H9 (cell line): ENCODE results near the gene ANO6. TPM values are rescaled to one million over a fixed set of nuclear protein-coding genes. Genes with fewer than 3 reads are reported as not detected.

ENCODE experiments used
- DNase-seq: peaks from one replicate; pipeline ENCODE4 v3.0.0-alpha.2; 2017
- H2AFZ ChIP-seq: one replicate; pipeline ENCODE4 v1.6.1; 2013; ENCODE audit warnings: mild to moderate bottlenecking, low read length, control low read depth, moderate library complexity
- H2AK5ac ChIP-seq: 2 replicates; pipeline ENCODE4 v1.6.1; 2013; ENCODE audit warnings: low read length, control low read depth, mixed read lengths; ENCODE audit not compliant: insufficient read length
- H2BK120ac ChIP-seq: one replicate; pipeline ENCODE4 v1.6.1; 2013; ENCODE audit warnings: low read depth, mild to moderate bottlenecking, low read length, control low read depth, inconsistent platforms; ENCODE audit not compliant: poor library complexity, severe bottlenecking
- H2BK12ac ChIP-seq: 2 replicates; pipeline ENCODE4 v1.6.1; 2013; ENCODE audit warnings: low read length, control low read depth, mixed read lengths, low read depth; ENCODE audit not compliant: insufficient read length
- H2BK15ac ChIP-seq: 2 replicates; pipeline ENCODE4 v1.6.1; 2013; ENCODE audit warnings: low read depth, low read length, control low read depth
- H2BK20ac ChIP-seq: one replicate; pipeline ENCODE4 v1.6.1; 2013; ENCODE audit warnings: low read depth, mild to moderate bottlenecking, low read length, control low read depth, inconsistent platforms; ENCODE audit not compliant: poor library complexity, severe bottlenecking
- H2BK5ac ChIP-seq: 2 replicates; pipeline ENCODE4 v1.6.1; 2013; ENCODE audit warnings: low read length, control low read depth, mixed read lengths; ENCODE audit not compliant: insufficient read length
- H3K14ac ChIP-seq: 2 replicates; pipeline ENCODE4 v1.6.1; 2013; ENCODE audit warnings: low read length, control low read depth; ENCODE audit not compliant: insufficient read depth
- H3K18ac ChIP-seq: 2 replicates; pipeline ENCODE4 v1.6.1; 2013; ENCODE audit warnings: low read depth, mild to moderate bottlenecking, mixed read lengths, low read length, control low read depth; ENCODE audit not compliant: insufficient read length
- H3K23ac ChIP-seq: 2 replicates; pipeline ENCODE4 v1.6.1; 2013; ENCODE audit warnings: low read length, control low read depth, mixed read lengths, low read depth; ENCODE audit not compliant: insufficient read length
- H3K23me2 ChIP-seq: 2 replicates; pipeline ENCODE4 v1.6.1; 2013; ENCODE audit warnings: low read depth, mild to moderate bottlenecking, mixed read lengths, low read length, control low read depth; ENCODE audit not compliant: insufficient read length, poor library complexity, severe bottlenecking
- H3K27ac ChIP-seq: 2 replicates; pipeline ENCODE4 v1.5.1; 2013; ENCODE audit warnings: low read length, control low read depth, mixed read lengths, low read depth; ENCODE audit not compliant: insufficient read length
- H3K27me3 ChIP-seq: 2 replicates; pipeline ENCODE4 v1.6.1; 2013; ENCODE audit warnings: low read length, control low read depth, inconsistent platforms; ENCODE audit not compliant: insufficient read depth
- H3K4ac ChIP-seq: 2 replicates; pipeline ENCODE4 v1.6.1; 2013; ENCODE audit warnings: low read depth, mild to moderate bottlenecking, control low read depth, inconsistent platforms, low read length, moderate library complexity
- H3K4me1 ChIP-seq: 2 replicates; pipeline ENCODE4 v1.6.1; 2013; ENCODE audit warnings: low read length, control low read depth, inconsistent platforms; ENCODE audit not compliant: insufficient read depth
- H3K4me2 ChIP-seq: 2 replicates; pipeline ENCODE4 v1.6.1; 2013; ENCODE audit warnings: low read length, control low read depth, mixed read lengths; ENCODE audit not compliant: insufficient read length, insufficient read depth
- H3K56ac ChIP-seq: 2 replicates; pipeline ENCODE4 v1.6.1; 2013; ENCODE audit warnings: low read depth, mild to moderate bottlenecking, mixed read lengths, low read length, control low read depth; ENCODE audit not compliant: insufficient read length
- H3K79me1 ChIP-seq: 2 replicates; pipeline ENCODE4 v1.6.1; 2013; ENCODE audit warnings: low read depth, mild to moderate bottlenecking, moderate library complexity, low read length, control low read depth, inconsistent platforms; ENCODE audit not compliant: insufficient read depth, poor library complexity, severe bottlenecking
- H3K79me2 ChIP-seq: 2 replicates; pipeline ENCODE4 v1.6.1; 2013; ENCODE audit warnings: low read length, control low read depth, inconsistent platforms; ENCODE audit not compliant: insufficient read depth
- H3K9ac ChIP-seq: 2 replicates; pipeline ENCODE4 v1.6.1; 2013; ENCODE audit warnings: low read length, control low read depth, mixed read lengths; ENCODE audit not compliant: insufficient read length; ENCODE audit errors: extremely low read depth
- H3K9me3 ChIP-seq: one replicate; pipeline ENCODE4 v1.6.1; 2013; ENCODE audit warnings: low read depth, low read length, inconsistent platforms; ENCODE audit not compliant: control insufficient read depth
- H3T11ph ChIP-seq: one replicate; pipeline ENCODE4 v1.6.1; 2013; ENCODE audit warnings: mild to moderate bottlenecking, low read length, control low read depth, inconsistent platforms
- H4K20me1 ChIP-seq: one replicate; pipeline ENCODE4 v1.6.1; 2013; ENCODE audit not compliant: control insufficient read depth, insufficient read length, insufficient read depth
- H4K5ac ChIP-seq: 2 replicates; pipeline ENCODE4 v1.6.1; 2013; ENCODE audit warnings: low read depth, mild to moderate bottlenecking, mixed read lengths, low read length, control low read depth; ENCODE audit not compliant: insufficient read length
- H4K8ac ChIP-seq: replicated peaks from 2 replicates; pipeline ENCODE4 v1.6.1; 2013; ENCODE audit warnings: low read length, control low read depth, mixed read lengths, low read depth; ENCODE audit not compliant: insufficient read length
- H4K91ac ChIP-seq: 2 replicates; pipeline ENCODE4 v1.6.1; 2013; ENCODE audit warnings: low read depth, mild to moderate bottlenecking, moderate library complexity, mixed read lengths, low read length, control low read depth; ENCODE audit not compliant: insufficient read length
- H3K27ac Mint-ChIP-seq, 3 experiments: 2 replicates in 2 of 3; 3 replicates in 1 of 3; pipeline ENCODE4 v1.8.0; 2020 to 2021; ENCODE audit warnings: mixed read lengths in 3 of 3, mild to moderate bottlenecking in 1 of 3, moderate library complexity in 1 of 3
- H3K27me3 Mint-ChIP-seq: 2 replicates; pipeline ENCODE4 v1.8.0; 2021; ENCODE audit warnings: low read depth, mild to moderate bottlenecking, moderate library complexity, mixed read lengths
- H3K36me3 Mint-ChIP-seq, 3 experiments: 2 replicates in 2 of 3; 3 replicates in 1 of 3; pipeline ENCODE4 v1.8.0; 2020 to 2021; ENCODE audit warnings: low read depth in 3 of 3, mixed read lengths in 3 of 3; ENCODE audit not compliant: insufficient read depth in 1 of 3
- H3K4me1 Mint-ChIP-seq, 2 experiments: 2 replicates each; pipeline ENCODE4 v1.8.0; 2020; ENCODE audit warnings: mixed read lengths in 2 of 2
- H3K4me3 Mint-ChIP-seq, 2 experiments: 2 replicates in 1 of 2; 3 replicates in 1 of 2; pipeline ENCODE4 v1.8.0; 2020 to 2021; ENCODE audit warnings: mild to moderate bottlenecking in 2 of 2, mixed read lengths in 2 of 2, moderate library complexity in 1 of 2
- H3K9me3 Mint-ChIP-seq, 2 experiments: 2 replicates in 1 of 2; 3 replicates in 1 of 2; pipeline ENCODE4 v1.8.0; 2020; ENCODE audit warnings: mild to moderate bottlenecking in 2 of 2, mixed read lengths in 2 of 2, moderate library complexity in 1 of 2
- CTCF ChIP-seq: fragments of 200-600 bp; sonication (generic); conservative IDR thresholded peaks from 3 replicates; pipeline ENCODE4 v1.8.0; 2021; ENCODE audit warnings: antibody characterized with exemption, mild to moderate bottlenecking
- total RNA-seq: library from RNA; stranded (reverse); gene quantifications from 2 replicates; pipeline ENCODE4 v1.2.1, GENCODE V29; 2021

Gene ANO6
- total RNA-seq, 1 experiment from 2014 or later = 24.3 TPM

GRCh38 chr12:45256721-45257120 lies 40.8 kb downstream of the ANO6 start:
- DNase-seq = no peak
- no peaks in the 10 kb centered on the region for H3K9me3 ChIP-seq
- no peaks in the 10 kb centered on the region for H3K27me3 ChIP-seq
- no peaks in the 10 kb centered on the region for H3K79me1 ChIP-seq
- no peak overlapping the region for H3K4me2 ChIP-seq
- no peak overlapping the region for H4K91ac ChIP-seq
- H3K18ac ChIP-seq = no peak overlapping the region
- H3K9ac ChIP-seq = no peak overlapping the region
- H4K8ac ChIP-seq = no peak overlapping the region
- no peak overlapping the region for H3K23ac ChIP-seq
- no peak overlapping the region for H2BK20ac ChIP-seq
- no peak for TF ChIP-seq CTCF
- H3K27ac ChIP-seq = no peak overlapping the region
- no peak overlapping the region for H2BK5ac ChIP-seq
- peaks cover 7% of the 10 kb centered on the region; the same call in 1 of the 2 replicates for H3K4me1 ChIP-seq
- H2AFZ ChIP-seq = no peak overlapping the region
- H3T11ph ChIP-seq = no peak overlapping the region
- H3K79me2 ChIP-seq = 0 out of 2 replicates have a peak, but pooled peaks cover 2% of the 10 kb centered on the region
- no peak overlapping the region for H4K5ac ChIP-seq
- no peak overlapping the region for H2BK12ac ChIP-seq
- 0 out of 7 replicates have a peak overlapping the region, but pooled peaks of 1 of the 3 experiments have one; percentile 66 for H3K27ac Mint-ChIP-seq
- H3K9me3 Mint-ChIP-seq = no peaks in the 10 kb centered on the region
- H2BK120ac ChIP-seq = no peak overlapping the region
- H3K56ac ChIP-seq = no peak overlapping the region
- H3K4me3 Mint-ChIP-seq = no peak overlapping the region
- no peaks in the 10 kb centered on the region; the same call in 1 of the 2 replicates for H3K27me3 Mint-ChIP-seq
- H3K36me3 Mint-ChIP-seq = peaks cover 2 to 7% (median 2%) of the 10 kb centered on the region in 3 experiments; a peak in 2 of 7 replicates
- no peaks in the 10 kb centered on the region for H4K20me1 ChIP-seq
- H3K4me1 Mint-ChIP-seq = peaks cover 30 to 32% of the 10 kb centered on the region in 2 experiments
- H3K4ac ChIP-seq = no peak overlapping the region
- H2AK5ac ChIP-seq = no peak overlapping the region
- H2BK15ac ChIP-seq = no peak overlapping the region
- H3K23me2 ChIP-seq = no peaks in the 10 kb centered on the region
- no peak overlapping the region for H3K14ac ChIP-seq
